Type B pancreatic cell (in vitro differentiated cells): ENCODE results near the gene HHAT. TPM values are rescaled to one million over a fixed set of nuclear protein-coding genes. Genes with fewer than 3 reads are reported as not detected.

ENCODE experiments used
- DNase-seq: peaks from one replicate; pipeline ENCODE4 v3.0.0; 2021; ENCODE audit warnings: mixed read lengths; ENCODE audit not compliant: unreplicated experiment; ENCODE audit errors: extremely low spot score
- H3K27ac Mint-ChIP-seq: 2 replicates; pipeline ENCODE4 v1.8.0; 2021; ENCODE audit warnings: mild to moderate bottlenecking, mixed read lengths
- H3K27me3 Mint-ChIP-seq: 2 replicates; pipeline ENCODE4 v1.8.0; 2021; ENCODE audit warnings: mixed read lengths
- H3K36me3 Mint-ChIP-seq: 2 replicates; pipeline ENCODE4 v1.8.0; 2021; ENCODE audit warnings: mixed read lengths
- H3K4me1 Mint-ChIP-seq: one replicate; pipeline ENCODE4 v1.8.0; 2021; ENCODE audit warnings: mixed read lengths; ENCODE audit not compliant: unreplicated experiment
- H3K4me3 Mint-ChIP-seq: 2 replicates; pipeline ENCODE4 v1.8.0; 2021; ENCODE audit warnings: mild to moderate bottlenecking, mixed read lengths
- H3K9me3 Mint-ChIP-seq: 2 replicates; pipeline ENCODE4 v1.8.0; 2021; ENCODE audit warnings: mixed read lengths
- CTCF ChIP-seq: fragments of 200-600 bp; sonication (generic); conservative IDR thresholded peaks from 2 replicates; pipeline ENCODE4 v1.5.0; 2021; ENCODE audit warnings: antibody characterized with exemption, mild to moderate bottlenecking
- total RNA-seq: library from RNA; stranded (reverse); gene quantifications from 2 replicates; pipeline ENCODE4 v1.2.1, GENCODE V29; 2021; ENCODE audit warnings: low replicate concordance

HHAT gene
- total RNA-seq, 1 donor from 2014 or later = 9.0 TPM

GRCh38 chr1:210571356-210572284, 242.9 kb downstream of the HHAT start:
- no peak for DNase-seq
- no peak for TF ChIP-seq CTCF
- H3K9me3 Mint-ChIP-seq = no peaks in the 10 kb centered on the region
- no peak overlapping the region for H3K27ac Mint-ChIP-seq
- peaks cover 6% of the 10 kb centered on the region for H3K4me1 Mint-ChIP-seq
- H3K27me3 Mint-ChIP-seq = no peaks in the 10 kb centered on the region
- H3K4me3 Mint-ChIP-seq = no peak overlapping the region
- H3K36me3 Mint-ChIP-seq = no peaks in the 10 kb centered on the region

GRCh38 chr1:210573141-210573540, 244.4 kb downstream of the HHAT start:
- DNase-seq = no peak
- Mint-ChIP-seq H3K9me3 (peaks cover 5% of the 10 kb centered on the region), H3K4me1 (peaks cover 6% of the 10 kb centered on the region), H3K27ac (no peak overlapping the region), H3K4me3 (no peak overlapping the region), H3K27me3 (no peaks in the 10 kb centered on the region), H3K36me3 (peaks cover 6% of the 10 kb centered on the region)
- no peak for TF ChIP-seq CTCF

GRCh38 chr1:210582205-210582970, 253.7 kb downstream of the HHAT start:
- no peak for TF ChIP-seq CTCF
- H3K4me1 Mint-ChIP-seq = peaks cover 6% of the 10 kb centered on the region
- no peak overlapping the region for H3K27ac Mint-ChIP-seq
- H3K36me3 Mint-ChIP-seq = no peaks in the 10 kb centered on the region
- H3K4me3 Mint-ChIP-seq = no peak overlapping the region
- no peak for DNase-seq
- peaks cover 12% of the 10 kb centered on the region for H3K27me3 Mint-ChIP-seq
- H3K9me3 Mint-ChIP-seq = no peaks in the 10 kb centered on the region

GRCh38 chr1:210584439-210585113, 255.9 kb downstream of the HHAT start:
- H3K27ac Mint-ChIP-seq = peak overlapping the region; percentile 61

More at GRCh38 chr1:210584439-210585113, 255.9 kb downstream of the HHAT start:
- Mint-ChIP-seq H3K4me1 (peaks cover 6% of the 10 kb centered on the region), H3K9me3 (peaks cover 5% of the 10 kb centered on the region), H3K4me3 (no peak overlapping the region), H3K36me3 (no peaks in the 10 kb centered on the region), H3K27me3 (peaks cover 12% of the 10 kb centered on the region)
- peak; percentile 87 for TF ChIP-seq CTCF
- DNase-seq = peak; percentile 82
